Epidermal melanocyte (primary cell): Measurements from ENCODE around the gene UCP2.

ENCODE experiments used
- DNase-seq: peaks from one replicate; pipeline ENCODE4 v3.0.0; 2011; ENCODE audit warnings: low spot score; ENCODE audit not compliant: insufficient read length

UCP2 gene

DNA sequence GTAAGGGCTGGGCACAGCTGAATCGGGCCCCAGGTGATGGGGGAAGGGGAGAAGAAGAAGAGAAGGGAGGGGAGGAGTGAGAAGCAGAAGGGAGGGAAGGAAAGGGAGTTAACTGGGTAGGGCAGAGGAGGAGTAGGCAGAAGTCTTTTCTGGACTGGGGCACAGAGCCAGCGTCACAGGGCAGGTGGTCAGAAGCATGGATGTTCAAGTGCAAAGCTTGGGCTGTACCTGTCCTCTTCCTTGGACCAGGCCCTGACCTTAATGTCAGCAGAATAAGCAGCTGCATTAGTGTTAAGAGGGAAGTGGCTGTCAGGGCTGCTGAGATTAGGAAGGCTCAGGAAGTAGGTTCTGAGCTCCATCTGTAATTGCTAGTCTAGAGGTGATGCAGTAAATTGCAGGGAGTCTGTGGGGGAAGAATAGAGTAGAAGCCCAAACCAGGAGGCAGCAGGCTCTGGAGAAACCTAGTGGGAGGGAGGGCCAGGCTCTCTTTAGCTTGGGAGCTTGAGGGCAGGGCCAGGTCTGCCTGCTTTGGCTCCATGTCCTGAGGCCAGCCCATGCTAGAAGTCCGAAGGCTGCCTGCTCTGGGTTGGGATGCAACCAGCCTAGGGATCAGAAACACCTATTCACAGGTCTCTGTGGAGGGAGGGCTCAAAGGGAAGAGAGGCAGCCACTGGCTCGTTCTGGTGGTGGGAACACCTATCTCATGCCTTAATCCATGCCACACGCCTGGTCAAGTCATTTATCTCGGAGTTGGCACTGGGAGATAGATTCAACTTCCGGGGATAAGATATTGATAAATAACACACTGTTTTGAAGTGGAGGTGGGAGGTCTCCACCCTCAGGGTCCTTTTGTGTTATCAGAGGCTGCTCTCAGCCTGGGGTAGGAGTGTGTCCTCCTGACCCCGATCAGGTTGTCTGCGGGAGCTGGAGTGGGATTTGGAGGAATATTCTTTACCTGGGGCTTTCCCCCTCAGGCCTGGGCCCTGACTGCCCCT is 28.0 kb upstream of the UCP2 start:
- DNase-seq: no peak

DNA sequence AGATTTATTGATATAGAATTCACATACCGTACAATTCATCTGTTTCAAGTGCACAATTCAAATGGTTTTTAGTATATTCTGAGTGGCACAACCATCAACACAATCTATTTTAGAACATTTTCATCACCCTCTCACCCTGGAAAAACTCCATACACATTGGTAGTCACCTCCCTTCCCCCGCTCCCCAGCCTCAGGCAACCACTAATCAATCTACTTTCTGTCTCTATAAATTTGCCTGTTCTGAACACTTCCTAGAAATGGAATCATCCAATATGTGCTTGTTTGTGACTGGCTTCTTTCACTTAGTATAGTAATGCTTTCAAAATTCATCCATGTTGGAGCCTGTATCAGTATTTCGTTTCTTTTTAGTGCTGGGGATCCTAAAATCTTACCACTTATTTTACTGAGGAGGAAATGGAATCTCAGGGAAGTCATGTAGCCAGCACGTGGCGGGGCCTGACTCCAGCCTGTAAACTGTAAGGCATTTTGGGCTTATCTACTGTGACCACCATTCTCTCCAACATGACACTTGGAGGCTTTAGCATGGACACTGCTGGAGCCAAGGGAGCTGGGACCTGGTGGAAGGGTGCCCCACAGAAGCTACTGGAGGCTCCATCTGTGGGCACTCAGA is 27.1 kb upstream of the UCP2 start:
- no peak for DNase-seq

DNA sequence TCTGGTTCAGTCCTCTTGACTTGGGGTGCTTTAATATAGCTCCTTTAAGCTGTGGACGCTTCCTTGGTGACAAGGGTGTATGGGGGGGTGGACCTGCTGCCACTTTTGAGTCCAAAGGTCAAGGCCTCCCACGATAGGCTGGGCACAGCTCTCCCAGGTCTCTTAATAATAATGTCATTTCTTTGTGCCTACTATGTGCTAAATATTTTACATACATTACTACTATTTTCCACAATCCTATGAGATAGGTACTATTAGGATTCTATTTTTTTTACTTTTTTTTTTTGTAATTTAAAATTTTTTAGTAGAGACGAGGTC is 26.5 kb upstream of the UCP2 start:
- no peak for DNase-seq

DNA sequence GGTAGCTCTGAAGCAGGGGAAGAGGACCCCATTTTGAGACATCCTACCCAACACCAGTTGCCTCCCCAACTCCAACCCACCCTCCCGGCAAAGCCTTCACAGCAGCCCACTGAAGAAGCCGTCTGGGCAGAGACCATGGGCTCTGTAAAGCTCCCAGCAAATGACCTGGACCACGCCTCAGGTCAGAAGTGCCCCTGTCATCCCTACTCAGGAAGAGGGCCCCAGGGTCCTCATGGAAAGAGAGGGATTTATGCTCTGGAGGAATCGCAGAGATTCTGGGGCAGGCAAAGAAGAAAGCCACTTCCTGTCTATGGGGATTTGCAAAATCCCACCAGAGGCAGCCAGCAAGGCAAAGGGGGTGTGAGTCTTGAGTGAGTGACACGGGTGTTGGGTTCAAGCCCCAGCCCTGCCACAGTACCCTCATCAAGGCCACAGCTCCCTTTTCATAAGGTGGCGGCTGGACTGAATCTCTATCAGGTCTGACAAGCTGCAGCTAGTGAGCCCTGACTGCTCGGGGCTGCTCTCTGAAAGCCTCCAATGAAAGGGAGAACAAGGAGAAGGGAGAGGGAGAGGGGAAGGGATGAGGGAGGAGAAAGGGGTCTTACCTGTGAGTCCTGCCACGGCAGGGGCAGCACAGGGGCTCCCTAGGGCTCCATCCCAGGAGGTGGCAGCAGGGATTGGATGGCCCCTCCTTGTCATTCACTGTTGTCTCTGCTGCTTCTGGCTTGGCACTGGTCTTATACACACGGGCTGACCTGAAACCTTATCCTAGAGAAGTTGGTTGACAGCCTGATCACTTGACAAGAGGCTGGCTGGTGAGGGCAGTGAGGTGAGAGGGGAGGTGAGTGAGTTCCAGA is 26.0 kb upstream of the UCP2 start, which contains the start of gene UCP3:
Gene UCP3 (minus strand): TSS at position 713 of the 857 bp plus-strand sequence. CDS start 2,043 bp downstream, outside the sequence.
- no peak for DNase-seq

DNA sequence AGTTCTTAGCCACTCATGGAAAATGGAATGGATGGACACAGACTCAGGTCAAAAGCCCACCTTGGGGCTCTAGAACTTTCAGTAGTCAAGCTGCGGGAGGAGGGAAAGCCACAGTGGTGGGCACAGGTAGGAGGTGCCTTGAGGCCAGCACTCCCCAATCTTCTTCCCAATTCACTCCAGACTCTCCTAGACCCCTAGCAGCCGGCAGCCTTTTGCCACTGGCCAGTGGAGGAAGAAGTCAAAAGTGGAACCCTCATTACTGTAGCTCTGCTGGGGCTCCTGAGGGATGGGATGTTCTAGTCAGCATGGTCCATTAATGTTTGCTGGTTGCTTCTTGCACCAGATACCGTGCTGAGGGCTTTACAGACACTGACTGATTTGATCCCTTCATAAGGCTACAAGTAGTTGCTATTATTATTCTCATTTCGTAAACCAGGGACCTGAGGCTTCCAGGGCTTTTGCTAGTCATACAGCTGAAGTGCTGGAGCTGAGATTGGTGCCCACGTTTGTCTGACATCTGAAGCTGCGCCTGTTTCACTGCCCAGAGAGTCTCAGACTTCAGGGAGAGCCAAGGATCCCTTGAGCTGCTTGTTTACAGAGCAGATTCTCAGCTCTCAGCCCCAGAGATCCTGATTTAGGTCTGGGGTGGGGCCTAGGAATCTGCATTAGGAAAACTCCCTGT is 25.2 kb upstream of the UCP2 start:
- DNase-seq: no peak

DNA sequence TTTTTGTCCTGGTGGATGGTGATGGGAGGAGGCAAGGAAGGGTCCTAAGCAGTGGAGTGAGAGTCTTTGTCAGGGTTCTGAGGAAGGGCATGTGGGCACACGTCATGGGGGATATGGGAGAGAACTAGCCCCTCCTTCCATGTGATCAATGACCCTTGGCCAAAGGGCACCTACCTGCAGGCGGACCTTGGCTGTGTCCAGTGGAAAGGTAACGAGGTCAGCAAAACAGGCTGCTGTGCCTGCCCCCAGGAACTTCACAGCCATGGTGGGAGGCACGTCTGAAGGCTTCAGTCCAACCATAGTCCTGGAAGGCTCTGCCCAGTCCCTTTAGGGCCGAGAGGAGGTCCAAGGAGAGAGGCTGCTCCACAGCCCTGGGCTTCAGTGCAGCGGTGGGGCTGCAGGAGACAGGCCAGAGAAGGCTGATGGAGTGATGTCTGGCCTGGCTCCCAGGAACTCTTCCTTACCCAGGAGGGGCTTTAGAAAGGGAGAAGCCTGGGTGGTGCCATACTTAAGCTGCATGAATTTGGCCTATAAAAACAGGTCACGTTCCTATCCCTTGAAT is 24.2 kb upstream of the UCP2 start:
- no peak for DNase-seq

DNA sequence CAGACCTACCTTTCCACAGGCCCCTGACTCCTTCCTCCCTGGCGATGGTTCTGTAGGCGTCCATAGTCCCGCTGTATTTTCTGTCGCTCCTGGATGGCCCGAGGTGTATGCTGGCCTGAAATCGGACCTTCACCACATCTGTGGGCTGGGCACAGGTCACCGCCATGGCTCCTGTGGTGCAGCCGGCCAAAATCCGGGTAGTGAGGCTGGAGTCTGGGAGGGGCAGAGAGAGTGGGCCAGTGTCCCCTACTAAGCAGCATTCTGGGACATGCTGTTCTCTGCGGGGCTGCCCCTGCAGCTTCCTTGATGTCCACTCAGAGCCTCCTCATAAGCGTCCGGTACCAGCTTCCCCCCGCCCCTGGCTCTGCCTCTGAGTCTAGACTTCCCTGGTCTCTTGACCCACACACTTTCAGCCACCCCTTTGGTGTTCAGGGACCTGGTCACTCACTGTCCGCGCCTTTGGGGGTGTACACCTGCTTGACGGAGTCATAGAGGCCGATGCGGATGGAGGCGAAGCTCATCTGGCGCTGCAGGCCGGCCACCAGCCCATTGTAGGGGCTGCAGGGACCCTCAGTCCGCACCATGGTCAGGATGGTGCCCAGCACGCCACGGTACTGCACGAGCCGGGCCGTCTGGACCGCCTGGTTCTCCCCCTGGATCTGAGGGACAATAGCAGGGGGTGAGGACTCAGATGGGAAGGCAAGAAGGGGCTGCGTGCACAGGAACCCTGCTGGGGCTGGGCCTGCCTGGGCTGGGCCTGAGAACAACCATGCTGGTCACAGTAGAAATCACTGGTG is 23.3 kb upstream of the UCP2 start:
- no peak for DNase-seq

DNA sequence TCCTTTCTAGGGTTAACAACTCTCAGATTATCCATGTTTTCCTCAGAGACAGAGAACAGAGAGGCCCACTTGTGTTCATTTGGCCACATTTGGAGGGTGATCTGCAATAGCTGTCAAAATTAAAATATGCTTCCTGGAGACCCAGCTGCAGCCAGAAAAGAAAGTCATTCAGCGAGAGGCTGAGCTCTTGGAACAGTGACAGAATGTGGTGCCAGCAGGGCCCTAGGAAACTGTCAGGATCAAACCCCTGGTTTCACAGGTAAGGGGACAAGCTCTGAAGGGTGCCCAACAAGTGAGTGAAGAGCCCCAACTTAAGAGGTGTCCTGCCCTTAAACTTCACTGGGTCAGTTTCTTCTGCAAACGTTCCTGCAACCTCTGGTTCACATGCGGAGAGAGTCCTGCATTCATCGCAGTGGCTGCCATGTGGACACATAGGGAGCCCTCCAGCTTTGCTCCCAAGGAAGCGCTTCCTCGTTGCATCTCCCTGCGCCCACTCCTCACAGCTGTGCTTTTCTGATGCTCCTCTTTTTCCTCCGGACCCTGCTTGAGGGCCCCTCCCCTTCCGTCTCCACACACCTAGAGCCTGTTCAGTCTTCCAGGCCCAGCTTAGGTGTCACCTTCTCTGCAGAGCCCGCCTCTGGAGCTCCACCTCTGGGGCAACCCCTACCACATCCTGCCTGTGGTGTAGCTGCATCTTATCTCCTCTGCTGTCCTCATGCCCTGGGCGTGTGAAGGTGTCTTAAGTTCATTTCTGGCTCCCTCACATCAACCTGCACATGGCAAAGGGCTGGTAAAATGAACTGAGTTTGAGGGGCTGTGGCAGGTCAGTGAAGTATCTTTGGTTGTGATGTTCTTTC is 22.3 kb upstream of the UCP2 start:
- no peak for DNase-seq

DNA sequence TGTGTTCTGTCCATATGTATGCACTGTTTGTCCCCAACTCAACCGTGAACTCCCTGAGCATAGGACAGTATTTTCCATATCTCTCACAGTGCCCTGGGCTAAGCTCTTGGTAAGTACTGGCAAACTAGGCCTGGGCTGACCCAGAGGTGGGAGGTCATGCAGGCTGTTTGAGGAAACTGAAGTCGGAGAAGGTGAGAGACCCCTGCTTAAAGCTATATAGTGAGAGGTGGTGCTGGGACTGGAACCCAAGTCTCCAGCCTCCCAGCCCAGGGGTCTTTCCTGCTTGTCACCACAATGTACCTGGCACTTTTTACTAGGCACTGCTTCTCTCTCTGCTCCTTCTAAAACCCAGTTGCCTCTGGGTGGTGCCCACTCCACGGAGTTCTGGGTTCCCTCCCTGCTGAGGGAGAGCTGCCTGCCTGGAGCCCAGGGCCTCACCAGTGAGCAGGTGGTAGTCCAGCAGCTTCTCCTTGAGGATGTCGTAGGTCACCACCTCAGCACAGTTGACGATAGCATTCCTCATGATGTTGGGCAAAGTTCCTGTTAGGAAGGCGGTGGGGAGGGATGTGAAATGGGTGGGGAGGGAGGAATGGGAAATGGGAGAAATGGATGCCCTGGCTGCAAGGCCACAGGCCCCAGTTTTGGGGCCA is 21.5 kb upstream of the UCP2 start:
- no peak for DNase-seq

DNA sequence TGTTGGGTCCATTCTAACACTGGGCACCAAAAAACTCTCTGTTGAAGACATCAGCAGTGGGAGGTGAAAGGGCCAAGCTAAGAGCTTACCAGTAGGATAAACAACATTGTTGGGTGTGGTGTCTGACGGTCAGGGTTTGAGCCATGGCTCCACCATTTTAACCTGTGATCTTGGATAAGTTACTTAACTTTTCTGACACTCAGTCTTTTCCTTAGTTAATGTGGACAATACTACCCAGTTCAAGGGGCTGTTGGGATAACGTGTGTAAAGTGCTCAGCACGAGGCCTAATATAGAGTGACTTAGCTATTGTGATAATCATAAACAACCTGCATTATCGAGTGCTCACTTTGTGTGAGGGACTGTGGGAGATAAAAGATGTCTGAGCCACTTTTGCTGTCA is 20.2 kb upstream of the UCP2 start:
- no peak for DNase-seq

DNA sequence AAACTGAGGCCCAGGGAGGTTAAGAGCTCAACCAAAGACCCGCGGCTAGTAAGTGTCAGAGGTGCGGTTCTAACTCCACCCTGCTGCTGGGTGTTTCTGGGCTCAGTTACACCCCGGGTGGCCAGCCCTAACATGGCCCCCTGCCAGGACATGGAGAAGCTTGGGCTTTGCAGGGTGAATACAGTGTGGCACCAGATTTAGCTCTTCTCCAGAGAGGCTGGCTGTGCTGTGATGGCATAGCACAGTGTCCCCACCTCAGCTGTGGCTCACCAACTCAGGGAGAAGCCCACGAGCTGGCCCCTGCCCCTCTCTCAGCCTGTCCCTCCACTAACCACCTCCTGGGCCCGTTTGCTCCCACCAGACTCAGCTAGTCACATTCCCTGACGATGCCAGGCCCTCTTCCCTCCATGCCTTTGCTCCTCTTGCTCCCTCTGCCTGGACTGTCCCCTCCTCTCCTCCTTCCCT is 19.2 kb upstream of the UCP2 start:
- no peak for DNase-seq

DNA sequence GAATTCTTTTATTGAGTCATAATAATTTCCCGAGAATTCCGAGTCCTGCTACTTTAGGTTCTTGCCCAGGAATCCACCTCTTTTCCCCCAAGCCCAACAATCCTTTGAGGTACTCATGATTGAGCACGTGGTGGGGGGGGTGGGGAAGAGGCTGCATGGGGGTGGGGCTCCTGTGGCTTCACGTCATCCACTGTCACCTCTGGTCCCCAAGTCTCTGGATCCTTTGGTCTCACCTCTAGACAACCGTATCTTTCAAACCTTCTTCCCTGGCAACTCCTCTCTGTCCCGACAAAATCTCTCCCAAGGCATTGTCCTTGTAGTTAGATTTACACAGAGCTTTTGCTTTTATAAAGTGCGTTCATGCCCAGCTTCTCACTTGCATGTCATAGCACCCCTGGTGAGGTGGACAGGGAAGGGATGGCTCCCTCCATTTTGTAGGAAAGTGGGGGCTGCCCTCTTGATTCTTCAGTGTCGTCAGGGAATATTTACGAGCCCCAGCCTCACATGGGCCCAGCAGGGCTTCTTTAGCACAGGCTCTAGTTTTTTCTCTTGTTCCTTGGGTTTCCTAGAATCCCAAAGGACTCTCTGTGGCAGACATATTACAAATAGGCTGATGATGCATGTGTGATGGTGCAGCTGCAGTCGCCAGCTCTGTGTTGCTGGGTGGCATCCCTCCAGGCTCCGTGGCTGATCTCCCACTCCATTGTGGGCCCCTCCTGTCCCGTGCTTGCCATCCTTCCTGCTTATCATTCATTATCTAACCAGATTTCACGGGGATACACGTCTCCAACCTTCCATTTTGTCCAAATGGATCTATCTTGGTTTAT is 17.9 kb upstream of the UCP2 start:
- DNase-seq: no peak

DNA sequence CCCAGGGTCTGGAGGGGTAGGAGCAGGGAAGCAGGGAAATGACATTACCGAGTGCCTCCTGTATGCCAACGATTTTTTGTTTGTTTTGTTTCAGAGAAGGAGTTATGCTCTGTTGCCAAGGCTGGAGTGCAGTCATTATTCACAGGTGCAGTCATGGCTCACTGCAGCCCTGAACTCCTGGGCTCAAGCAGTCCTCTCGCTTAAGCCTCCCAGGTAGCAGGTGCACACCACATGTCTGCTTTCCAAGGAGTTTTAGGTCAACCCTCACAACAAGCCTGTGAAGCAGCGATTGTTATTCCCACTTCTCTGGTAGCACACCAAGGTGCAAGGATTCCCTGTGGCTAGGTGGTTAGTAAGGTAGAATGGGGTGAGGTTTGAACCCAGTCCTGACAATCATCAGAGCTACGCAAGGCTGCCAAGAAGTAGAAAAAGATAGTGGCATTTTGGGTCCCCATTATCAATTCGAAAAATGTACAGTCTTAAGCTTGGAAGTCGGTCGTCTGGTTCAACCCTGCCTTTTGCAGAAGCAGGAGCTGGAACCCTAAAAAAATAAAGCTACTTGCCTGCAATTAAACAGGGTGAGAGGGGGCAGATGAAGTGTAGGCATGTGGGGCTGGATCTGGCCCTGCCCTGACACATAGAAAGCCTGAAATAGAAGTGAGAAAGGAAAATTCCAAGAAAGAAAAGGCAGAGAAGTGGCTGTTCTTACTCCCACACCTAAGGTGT is 17.1 kb upstream of the UCP2 start:
- DNase-seq: no peak

DNA sequence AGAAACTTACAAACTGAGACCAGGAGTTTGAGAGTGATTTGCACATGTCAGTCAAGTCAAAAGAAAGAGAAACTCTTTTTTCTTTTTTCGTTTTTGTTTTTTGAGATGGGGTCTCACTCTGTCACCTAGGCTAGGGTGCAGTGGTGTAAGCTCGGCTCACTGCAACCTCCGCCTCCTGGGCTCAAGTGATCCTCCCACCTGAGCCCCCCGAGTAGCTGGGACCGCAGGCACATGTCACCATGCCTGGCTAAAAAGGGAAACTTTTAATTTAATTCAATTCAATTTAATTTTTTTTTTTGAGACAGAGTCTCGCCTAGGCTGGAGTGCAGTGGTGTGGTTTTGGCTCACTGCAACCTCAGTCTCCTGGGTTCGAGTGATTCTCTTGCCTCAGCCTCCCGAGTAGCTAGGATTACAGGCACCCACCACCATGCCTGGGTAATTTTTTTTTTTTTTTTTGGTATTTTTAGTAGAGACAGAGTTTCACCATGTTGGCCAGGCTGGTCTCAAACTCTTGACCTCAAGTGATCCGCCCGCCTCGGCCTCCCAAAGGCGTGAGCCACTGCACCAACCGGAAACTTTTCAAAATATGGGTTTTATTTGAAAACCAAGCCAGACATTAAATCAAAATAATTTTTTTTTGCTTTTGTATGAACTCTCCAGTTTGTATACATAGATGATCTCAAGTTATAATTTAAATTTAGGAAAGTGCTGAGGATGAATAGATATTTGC is 16.4 kb upstream of the UCP2 start:
- DNase-seq: no peak

DNA sequence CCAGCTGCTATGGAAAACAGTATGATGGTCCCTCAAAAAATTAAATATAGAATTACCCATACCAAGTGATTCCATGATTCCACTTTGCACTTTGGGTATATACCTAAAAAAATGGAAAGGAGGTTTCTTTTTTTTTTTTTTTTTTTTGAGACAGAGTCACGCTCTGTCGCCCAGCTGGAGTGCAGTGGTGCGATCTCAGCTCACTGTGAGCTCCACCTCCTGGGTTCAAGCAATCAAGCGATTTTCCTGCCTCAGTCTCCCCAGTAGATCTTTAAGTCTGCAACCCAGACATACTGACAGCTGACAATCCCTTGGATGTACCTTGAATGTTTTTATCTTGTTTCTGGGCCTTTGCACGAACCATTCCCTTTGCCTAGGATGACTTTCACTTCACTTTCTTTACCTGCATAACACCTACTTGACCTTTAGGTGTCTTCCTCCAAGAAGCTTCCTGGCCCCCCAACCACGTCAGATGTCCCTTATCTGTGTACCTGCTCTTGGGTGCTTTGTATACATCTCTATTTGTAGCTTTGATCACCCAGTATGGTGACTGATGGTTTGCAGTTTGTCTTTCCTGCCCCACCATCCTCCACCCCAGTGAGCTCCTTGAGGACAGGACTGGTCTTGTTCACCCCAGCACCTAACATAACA is 14.6 kb upstream of the UCP2 start:
- DNase-seq: no peak
